Pons (tissue), 1 donor: ENCODE data around the gene MS4A4E.
A peak's percentile ranks its signal among the peaks of the same experiment; 100 is the strongest.
"Not testable (repeated sequence)": the region's sequence is repeated elsewhere in the genome, so short reads cannot be mapped to it uniquely, and the experiment has no call there.

Experiments
- DNase-seq: peaks from one replicate; pipeline ENCODE4 v3.0.0-alpha.2; 2016; ENCODE audit warnings: low spot score

The MS4A4E gene

GRCh38 chr11:60242740-60243239 lies at the start of gene MS4A4E:
TSS of gene MS4A4E (minus strand) at chr11:60243137. CDS start at chr11:60230055, 13,082 bp downstream.
- DNase-seq = no peak

GRCh38 chr11:60292145-60292544 lies 49.2 kb upstream of the MS4A4E start:
- DNase-seq = no peak

- no peak for DNase-seq
Measured at GRCh38 chr11:60288531-60288930, 45.6 kb upstream of the MS4A4E start.

GRCh38 chr11:60285411-60286126 lies 42.6 kb upstream of the MS4A4E start:
- not testable (repeated sequence) for DNase-seq

- no peak for DNase-seq
Measured at GRCh38 chr11:60282286-60282685, 39.3 kb upstream of the MS4A4E start.

GRCh38 chr11:60281485-60281884 lies 38.5 kb upstream of the MS4A4E start:
- DNase-seq = peak; percentile 37

- DNase-seq = peak; percentile 78
Measured at GRCh38 chr11:60280412-60280811, 37.5 kb upstream of the MS4A4E start, which contains the start of gene MS4A4A. TSS of gene MS4A4A (plus strand) at chr11:60280666. CDS start at chr11:60280676, 10 bp downstream.

- DNase-seq = no peak
Measured at GRCh38 chr11:60274416-60274815, 31.5 kb upstream of the MS4A4E start.

- peak; percentile 59 for DNase-seq
Measured at GRCh38 chr11:60265373-60266214, 22.7 kb upstream of the MS4A4E start.

- no peak for DNase-seq
Measured at GRCh38 chr11:60264644-60265043, 21.7 kb upstream of the MS4A4E start.

GRCh38 chr11:60263402-60263801 lies 20.5 kb upstream of the MS4A4E start:
- peak; percentile 54 for DNase-seq

- no peak for DNase-seq
Measured at GRCh38 chr11:60261014-60261413, 18.1 kb upstream of the MS4A4E start.

- no peak for DNase-seq
Measured at GRCh38 chr11:60257956-60258722, 15.2 kb upstream of the MS4A4E start.

- no peak for DNase-seq
Measured at GRCh38 chr11:60252213-60253108, 9.5 kb upstream of the MS4A4E start.

GRCh38 chr11:60251485-60252212 lies 8.7 kb upstream of the MS4A4E start:
- DNase-seq = peak; percentile 63

- DNase-seq = no peak
Measured at GRCh38 chr11:60241786-60242185, 1.2 kb downstream of the MS4A4E start.

- no peak for DNase-seq
Measured at GRCh38 chr11:60240662-60241061, 2.3 kb downstream of the MS4A4E start.

GRCh38 chr11:60235321-60235720 lies 7.6 kb downstream of the MS4A4E start:
- no peak for DNase-seq

GRCh38 chr11:60230681-60231080 lies 12.3 kb downstream of the MS4A4E start:
- no peak for DNase-seq

- DNase-seq = no peak
Measured at GRCh38 chr11:60222141-60222540, 20.8 kb downstream of the MS4A4E start.
